ENCODE data around the gene ARL5C. TPM values are rescaled to one million over a fixed set of nuclear protein-coding genes. Genes with fewer than 3 reads are reported as not detected.

ARL5C gene
- total RNA-seq, 6 experiments from 2014 or later: not detected

- Histone ChIP-seq H3K4me1 (peaks cover 0 to 9% (median 0%) of the 10 kb centered on the region in 4 donors), H3K4me3 (no peak overlapping the region), H3K27me3 (no peaks in the 10 kb centered on the region), H3K9me3 (no peaks in the 10 kb centered on the region), H3K27ac (no peak overlapping the region), H3K36me3 (no peaks in the 10 kb centered on the region)
- WGBS (ENCODE audit: insufficient coverage, low coverage, low lambda C conversion rate, missing lambda C conversion rate): 60% methylated on average over 1 of the region's 10 CpGs
- ATAC-seq: no peak
- no peak for DNase-seq
- intact Hi-C loops (cut with DNase I): no loop called here
- TF ChIP-seq POLR2A (IDR thresholded peaks at IDR 0.05): no peak
- no peak for TF ChIP-seq CTCF (IDR thresholded peaks at IDR 0.05)
Observed at GRCh38 chr17:39193346-39193745, 27.4 kb upstream of the ARL5C start.

GRCh38 chr17:39192901-39193300, 26.9 kb upstream of the ARL5C start:
- 91% methylated on average over 12 of the region's 16 CpGs for WGBS (ENCODE audit: insufficient coverage, low coverage, low lambda C conversion rate, missing lambda C conversion rate)
- TF ChIP-seq CTCF (IDR thresholded peaks at IDR 0.05): no peak
- no peak for TF ChIP-seq POLR2A (IDR thresholded peaks at IDR 0.05)
- H3K4me3 ChIP-seq: no peak overlapping the region
- no peak for ATAC-seq
- H3K27me3 ChIP-seq: no peaks in the 10 kb centered on the region
- H3K27ac ChIP-seq: no peak overlapping the region
- intact Hi-C loops (cut with DNase I): no loop called here
- peaks cover 0 to 4% (median 0%) of the 10 kb centered on the region in 4 donors for H3K4me1 ChIP-seq
- DNase-seq: no peak
- H3K36me3 ChIP-seq: no peaks in the 10 kb centered on the region
- H3K9me3 ChIP-seq: no peaks in the 10 kb centered on the region

GRCh38 chr17:39191750-39192510, 26.0 kb upstream of the ARL5C start:
- Histone ChIP-seq H3K27me3 (no peaks in the 10 kb centered on the region), H3K4me1 (no peaks in the 10 kb centered on the region), H3K27ac (no peak overlapping the region), H3K9me3 (no peaks in the 10 kb centered on the region), H3K4me3 (no peak overlapping the region), H3K36me3 (no peaks in the 10 kb centered on the region)
- DNase-seq (no peak), ATAC-seq (no peak)
- WGBS (ENCODE audit: insufficient coverage, low coverage, low lambda C conversion rate, missing lambda C conversion rate): 100% methylated on average over 1 of the region's 9 CpGs
- intact Hi-C loops (cut with DNase I): no loop called here
- no peak for TF ChIP-seq CTCF (IDR thresholded peaks at IDR 0.05)
- no peak for TF ChIP-seq POLR2A (IDR thresholded peaks at IDR 0.05)

- no peaks in the 10 kb centered on the region for H3K4me1 ChIP-seq
- H3K36me3 ChIP-seq: no peaks in the 10 kb centered on the region
- ATAC-seq (no peak), DNase-seq (no peak)
- no peaks in the 10 kb centered on the region for H3K27me3 ChIP-seq
- intact Hi-C loops (cut with DNase I): no loop called here
- H3K27ac ChIP-seq: no peak overlapping the region
- H3K4me3 ChIP-seq: no peak overlapping the region
- H3K9me3 ChIP-seq: no peaks in the 10 kb centered on the region
- 83% methylated on average over 2 of the region's 9 CpGs for WGBS (ENCODE audit: insufficient coverage, low coverage, low lambda C conversion rate, missing lambda C conversion rate)
- TF ChIP-seq POLR2A (IDR thresholded peaks at IDR 0.05): no peak
- no peak for TF ChIP-seq CTCF (IDR thresholded peaks at IDR 0.05)
Observed at GRCh38 chr17:39187152-39187830, 21.3 kb upstream of the ARL5C start.
